GM21381 (cell line): Measurements from ENCODE around the gene ZBTB26.
"Not testable (repeated sequence)": the region's sequence is repeated elsewhere in the genome, so short reads cannot be mapped to it uniquely, and the experiment has no call there.

Experiments
- ATAC-seq: cut with Tn5 transposase; IDR thresholded peaks from one replicate; pipeline ENCODE4 v1.9.1; 2021; ENCODE audit warnings: mild to moderate bottlenecking, moderate library complexity; ENCODE audit not compliant: unreplicated experiment

The ZBTB26 gene

DNA sequence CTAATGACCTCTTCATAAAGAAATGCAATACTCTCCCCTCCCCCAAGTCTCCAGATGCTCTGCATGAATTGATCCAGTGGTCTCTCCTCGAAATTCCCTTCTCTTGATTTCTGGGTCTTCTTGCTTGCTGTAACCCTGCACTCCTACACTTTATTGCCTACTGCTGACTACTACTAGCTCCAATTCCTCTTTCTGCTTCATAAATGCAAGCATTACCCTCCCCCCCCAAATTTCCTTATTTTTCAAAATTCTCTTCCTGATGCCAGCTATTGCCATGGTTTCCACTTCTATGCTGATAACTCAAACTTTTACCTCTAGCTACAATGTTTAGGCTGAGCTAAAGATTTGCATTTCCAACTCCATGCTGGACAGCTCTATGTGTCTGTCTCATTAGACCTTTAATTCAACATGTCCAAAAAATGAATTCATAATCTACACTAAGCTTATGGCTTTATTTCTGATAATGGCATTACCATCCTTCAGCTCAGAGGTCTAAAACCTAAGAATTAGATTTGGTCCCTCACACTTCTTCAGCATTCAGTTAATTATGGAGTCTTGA is 1.4 kb downstream of the ZBTB26 start:
- ATAC-seq: no peak

DNA sequence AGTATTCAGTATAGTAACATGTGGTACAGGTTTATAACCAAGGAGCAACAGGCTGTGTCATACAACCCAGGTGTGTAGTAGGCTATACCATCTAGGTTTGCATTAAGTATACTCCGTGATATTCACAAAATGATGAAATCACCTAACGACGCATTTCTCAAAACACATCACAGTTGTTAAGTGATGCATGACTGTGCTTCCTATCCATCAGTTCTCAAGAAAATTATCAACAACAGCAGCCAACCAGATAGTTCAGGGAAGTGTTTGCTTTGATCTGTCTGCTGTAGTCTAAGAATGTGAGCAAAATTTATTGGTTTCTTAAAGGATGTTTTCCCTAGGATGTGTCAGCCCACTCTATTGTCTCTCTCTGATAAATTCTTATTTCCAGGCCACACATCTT is 7.4 kb downstream of the ZBTB26 start:
- ATAC-seq: no peak

DNA sequence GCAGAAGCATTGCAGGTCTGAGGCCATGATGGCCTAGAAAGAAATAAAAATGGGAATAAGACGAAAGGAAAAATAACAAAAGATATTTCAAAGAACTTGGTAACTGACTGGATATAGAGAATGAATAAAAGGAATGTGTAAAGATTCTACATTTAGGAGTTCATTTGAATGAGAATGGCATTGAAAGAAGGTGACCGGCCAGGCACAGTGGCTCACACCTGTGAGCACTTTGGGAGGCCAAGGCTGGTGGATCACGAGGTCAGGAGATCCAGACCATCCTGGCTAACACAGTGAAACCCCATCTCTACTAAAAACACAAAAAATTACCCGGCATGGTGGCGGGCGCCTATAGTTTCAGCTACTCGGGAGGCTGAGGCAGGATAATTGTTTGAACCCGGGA is 8.6 kb downstream of the ZBTB26 start:
- no peak for ATAC-seq

DNA sequence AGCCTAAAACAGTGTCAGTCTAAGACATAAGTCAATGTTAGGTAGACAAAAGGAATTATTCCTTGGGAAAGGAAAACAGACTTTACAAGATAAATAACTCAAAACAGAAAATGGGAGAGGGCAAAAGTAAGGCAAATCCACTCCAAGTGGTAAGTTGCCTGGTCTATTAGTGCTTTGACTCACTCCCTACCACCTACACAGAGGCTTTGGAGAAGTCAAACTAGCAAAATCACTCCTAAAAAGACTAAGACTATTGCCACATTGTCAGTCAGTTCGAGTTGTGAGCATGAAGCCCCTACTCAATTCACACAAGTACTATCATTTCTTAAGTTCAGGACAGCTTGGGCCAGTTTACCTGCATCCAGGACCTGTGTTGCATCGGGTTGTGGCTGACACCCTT is 13.0 kb downstream of the ZBTB26 start:
- ATAC-seq: no peak

DNA sequence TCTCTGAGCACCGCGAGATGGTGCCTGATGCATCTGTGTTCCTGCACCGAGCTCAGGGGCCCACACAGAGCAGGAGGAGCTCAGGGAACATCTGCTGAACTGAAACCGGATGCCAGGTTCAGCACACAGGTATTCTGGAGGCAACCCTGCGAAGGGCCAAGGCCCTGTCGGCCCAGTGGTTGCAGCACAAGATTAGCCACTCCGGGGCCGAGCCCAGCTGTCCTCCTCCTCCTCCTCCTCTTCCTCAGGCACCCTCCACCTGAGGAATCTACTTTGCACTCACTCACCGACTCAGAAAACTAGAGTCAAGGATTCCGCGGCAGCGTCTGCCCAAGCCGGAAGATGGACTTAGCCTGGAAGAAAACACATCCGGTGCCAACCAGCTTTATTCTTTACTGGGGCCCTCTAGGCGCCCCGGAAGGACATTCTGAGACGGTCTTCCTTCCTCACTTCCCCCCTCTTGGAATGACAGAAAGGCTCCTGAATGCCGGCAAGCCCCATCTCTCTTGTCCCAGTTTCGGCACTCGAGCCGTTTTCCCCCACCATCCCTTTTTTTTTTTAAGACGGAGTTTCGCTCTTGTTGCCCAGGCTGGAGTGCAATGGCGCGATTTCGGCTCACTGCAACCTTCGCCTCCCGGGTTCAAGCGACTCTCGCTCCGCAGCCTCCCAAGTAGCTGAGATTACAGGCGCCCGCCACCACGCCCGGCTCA is 18.2 kb downstream of the ZBTB26 start, which contains the start of gene ZBTB6:
ZBTB6 (minus strand) TSS at position 360 of the 710 bp plus-strand sequence. CDS start 1,251 bp downstream, outside the sequence.
- ATAC-seq: peak; percentile 98

DNA sequence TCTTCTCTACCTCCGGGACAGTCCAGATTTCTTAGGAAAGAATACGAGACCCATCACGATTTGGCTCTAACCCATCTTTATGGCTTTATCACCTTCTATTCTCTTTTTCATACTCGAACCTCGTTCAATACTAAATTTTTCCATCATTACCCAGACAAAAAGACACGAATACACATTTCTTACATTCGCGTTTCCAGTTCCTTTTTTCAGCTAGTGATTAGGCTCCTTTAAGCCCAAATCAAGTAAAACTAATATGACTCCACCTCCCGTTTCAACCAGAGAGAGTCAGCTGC is 18.7 kb downstream of the ZBTB26 start:
- ATAC-seq: no peak

DNA sequence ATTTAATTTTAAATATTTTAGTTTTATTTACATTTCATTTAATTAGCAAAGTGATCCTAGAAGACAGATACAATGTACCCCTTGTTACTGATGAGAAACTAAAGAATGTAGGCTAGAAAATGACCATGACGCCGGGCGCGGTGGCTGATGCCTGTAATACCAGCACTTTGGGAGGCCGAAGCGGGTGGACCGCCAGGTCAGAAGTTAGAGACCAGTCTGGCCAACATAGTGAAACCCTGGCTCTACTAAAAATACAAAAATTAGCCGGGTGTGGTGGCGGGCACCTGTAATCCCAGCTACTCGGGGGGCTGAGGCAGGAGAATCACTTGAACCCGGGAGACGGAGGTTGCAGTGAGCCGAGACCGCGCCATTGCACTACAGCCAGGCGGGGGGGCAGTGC is 25.2 kb downstream of the ZBTB26 start:
- not testable (repeated sequence) for ATAC-seq

DNA sequence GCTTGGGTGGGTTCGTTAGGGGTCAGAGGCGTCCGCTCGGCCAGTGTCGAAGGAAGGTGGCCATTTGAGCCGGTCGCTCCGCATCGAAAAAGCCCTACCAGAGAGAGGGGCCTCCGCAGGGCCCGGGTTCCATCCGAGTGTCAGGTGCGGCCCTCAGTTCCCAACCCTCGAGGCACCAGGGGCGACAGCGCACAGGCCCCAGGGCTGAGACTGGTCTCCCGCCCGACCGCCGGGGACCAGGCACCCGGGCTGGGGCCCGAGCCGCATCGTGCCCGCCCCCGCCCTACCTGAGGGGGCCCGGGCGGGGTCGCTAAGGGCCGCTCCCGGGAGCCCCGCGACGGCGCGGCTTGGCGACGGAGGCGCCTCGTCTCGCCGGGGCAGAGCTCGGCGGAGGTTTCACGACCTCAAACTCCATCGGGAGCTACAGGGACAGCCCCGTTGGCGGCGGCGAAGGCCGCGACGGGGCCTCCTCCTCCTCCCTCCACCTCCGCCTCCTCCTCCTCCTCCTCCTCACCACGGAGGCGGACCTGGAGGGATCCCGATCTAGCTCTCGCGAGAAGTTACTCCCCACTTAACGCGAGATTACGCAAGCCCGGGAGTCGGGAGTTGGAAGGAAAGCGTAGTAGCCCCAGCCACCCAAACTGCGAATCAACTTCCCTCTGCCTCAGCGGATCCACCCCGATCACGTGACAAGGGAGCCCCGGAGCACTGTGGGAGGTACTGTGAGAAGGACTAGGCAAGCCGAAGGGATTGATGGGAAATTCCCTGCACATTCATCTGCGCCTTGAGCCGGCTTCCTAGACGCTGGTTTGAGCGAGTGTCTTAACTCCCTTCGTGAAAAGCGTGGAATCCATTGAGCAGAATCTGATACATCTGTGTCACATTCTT is 26.2 kb downstream of the ZBTB26 start, which contains the start of gene RC3H2:
RC3H2 (minus strand) TSS at position 537 of the 888 bp plus-strand sequence. CDS start 7,850 bp downstream, outside the sequence.
- ATAC-seq: peak; percentile 88

DNA sequence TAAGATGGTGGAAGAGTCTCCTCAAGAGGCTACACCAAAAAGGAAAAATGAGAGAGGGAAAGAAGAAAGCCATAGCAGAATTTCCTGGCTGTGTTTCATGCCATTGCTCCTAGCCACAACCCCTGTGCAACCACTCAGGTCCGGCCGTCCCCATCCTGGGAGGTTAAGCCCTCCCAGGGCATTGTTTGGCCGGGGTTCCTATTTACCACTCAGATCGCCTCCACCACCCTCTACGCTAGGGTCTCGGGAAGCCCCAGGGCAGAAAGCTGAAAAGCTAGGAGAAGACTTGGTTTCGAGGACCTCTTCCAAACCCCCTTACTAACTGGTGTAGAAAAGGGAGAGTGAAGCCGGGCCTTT is 26.9 kb downstream of the ZBTB26 start:
- peak; percentile 15 for ATAC-seq

DNA sequence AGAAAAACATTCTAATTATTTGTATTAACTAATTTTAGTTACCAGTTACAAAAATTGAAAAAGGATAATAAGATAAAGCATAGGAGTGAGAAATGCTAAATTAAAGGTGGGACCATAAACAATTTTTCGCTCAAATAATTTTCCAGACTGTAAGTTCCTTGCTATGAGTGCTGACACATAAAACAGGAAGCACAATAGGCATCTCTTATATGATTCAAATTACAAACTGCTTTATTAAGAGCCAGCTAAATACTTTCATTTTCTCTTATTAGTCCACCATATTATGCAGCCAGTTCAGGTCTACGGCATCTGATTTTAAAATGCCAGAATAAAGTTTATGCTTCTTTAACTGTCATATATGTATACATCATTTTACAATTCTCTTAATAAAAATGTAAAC is 30.5 kb downstream of the ZBTB26 start:
- ATAC-seq: no peak

DNA sequence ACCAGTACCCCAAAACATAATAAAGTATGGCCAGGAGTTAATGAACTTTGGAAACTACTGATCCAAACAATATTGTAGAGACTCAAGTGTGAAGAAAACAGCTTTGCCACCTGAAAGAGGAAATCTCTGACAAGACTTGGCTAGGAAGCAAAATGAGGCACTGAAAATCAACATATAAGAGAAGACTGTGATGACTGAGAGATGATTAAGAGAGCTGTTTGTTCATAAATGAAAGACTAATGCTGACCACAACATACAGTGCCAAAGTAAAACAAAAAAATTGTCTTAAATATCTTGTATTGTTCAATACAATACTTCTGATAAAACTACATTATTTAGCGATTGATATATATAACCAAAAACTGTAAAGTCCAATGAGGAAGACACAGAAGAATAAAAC is 33.3 kb downstream of the ZBTB26 start:
- no peak for ATAC-seq

DNA sequence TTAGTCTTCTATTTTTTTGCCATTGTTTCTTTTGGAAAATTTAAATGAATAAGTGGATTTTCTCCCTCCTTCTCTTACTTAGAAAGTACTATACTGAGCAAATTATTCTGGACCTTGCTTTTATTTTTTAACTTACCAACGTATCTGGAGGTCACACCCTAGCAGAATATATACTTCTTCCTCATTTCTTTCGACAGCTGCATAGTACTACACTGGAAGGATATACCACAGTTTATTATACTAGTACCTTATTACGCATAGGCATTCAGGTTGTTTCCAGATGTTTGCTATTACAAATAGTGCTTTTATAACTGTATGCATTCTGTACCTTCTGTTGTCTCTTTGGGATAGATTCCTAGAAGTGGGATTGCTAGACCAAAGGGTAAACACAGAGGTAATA is 42.8 kb downstream of the ZBTB26 start:
- no peak for ATAC-seq

DNA sequence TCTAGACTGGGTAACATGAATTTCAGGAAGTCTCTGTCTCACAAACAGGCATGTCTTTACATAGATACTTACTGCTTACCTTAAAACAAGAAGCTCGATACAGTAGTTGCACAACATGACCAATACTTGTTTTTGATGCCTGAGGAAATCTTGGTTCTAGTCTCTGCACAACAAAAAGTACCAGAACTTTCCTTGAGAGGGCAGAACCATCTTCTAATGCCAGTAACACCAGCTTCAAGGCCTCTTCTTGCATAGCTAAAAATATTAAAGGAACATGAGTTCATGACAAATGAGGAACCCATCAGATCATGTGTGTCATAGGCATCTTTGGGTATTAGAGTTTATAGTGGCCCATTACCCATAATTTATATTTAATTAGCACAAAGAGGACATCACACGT is 48.2 kb downstream of the ZBTB26 start:
- no peak for ATAC-seq

DNA sequence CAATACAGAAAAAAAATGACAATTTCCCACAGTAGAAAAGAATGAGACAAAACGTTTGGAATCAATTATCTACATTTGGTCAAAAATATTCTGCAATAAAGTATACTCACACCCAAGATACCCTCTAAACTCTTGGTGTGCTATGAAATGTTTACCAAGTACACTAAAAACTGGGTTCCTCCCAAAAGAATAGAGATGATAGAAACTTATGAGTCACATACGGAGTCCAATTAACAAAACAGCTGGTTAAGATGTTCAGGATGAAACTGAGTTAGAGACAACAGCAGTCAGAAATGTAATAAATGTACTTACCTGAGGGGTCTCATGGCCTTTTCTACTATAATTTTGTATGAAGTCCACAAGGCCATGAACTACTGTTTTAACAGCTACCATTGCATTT is 51.9 kb downstream of the ZBTB26 start:
- no peak for ATAC-seq

DNA sequence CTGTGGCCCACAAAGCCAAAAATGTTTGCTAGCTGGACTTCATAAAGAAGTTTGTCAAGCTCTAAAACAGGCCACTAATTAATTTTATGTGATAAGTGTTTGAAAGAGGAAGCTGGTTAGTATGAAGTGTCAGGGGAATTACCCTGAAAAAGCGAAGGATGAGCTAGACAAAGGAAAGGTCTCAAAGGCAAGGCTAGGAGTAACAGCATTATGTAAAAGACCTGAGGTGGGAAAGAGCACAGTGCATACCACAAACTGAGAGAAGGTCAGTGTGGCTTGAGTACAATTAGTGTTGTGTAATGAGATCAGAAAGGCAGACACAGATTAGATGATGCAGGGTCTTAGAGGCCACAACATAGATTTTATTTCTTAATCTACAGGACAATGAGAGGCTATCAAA is 55.8 kb downstream of the ZBTB26 start:
- no peak for ATAC-seq

DNA sequence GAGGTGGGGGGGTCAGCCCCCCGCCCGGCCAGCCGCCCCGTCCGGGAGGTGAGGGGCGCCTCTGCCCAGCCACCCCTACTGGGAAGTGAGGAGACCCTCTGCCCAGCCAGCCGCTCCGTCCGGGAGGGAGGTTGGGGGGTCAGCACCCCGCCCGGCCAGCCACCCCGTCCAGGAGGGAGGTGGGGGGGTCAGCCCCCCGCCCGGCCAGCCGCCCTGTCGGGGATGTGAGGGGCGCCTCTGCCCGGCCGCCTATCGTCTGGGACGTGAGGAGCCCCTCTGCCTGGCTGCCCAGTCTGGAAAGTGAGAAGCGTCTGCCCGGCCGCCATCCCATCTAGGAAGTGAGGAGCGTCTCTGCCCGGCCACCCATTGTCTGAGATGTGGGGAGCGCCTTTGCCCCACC is 64.0 kb downstream of the ZBTB26 start:
- not testable (repeated sequence) for ATAC-seq

DNA sequence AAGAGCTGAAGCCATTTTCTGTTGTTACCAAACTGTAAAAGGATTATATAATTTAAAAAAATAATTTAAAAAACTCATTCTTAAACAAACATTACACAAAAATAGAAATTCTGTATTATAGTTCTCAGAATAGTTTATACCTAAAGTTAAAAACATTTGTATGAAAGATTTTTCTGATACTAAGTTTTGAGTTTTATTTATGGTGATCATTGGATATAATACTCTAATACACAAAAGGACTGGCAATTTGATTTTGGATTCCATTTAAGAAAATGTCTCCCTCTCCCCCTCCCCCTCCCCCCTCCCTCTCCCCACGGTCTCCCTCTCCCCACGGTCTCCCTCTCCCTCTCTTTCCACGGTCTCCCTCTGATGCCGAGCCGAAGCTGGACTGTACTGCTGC is 65.2 kb downstream of the ZBTB26 start:
- ATAC-seq: no peak
